HG03159 (cell line): ENCODE results near the gene TMEM97.
"Not testable (repeated sequence)": the region's sequence is repeated elsewhere in the genome, so short reads cannot be mapped to it uniquely, and the experiment has no call there.

Experiments
- ATAC-seq: cut with Tn5 transposase; IDR thresholded peaks from one replicate; pipeline ENCODE4 v1.9.1; 2021; ENCODE audit warnings: mild to moderate bottlenecking, moderate library complexity; ENCODE audit not compliant: unreplicated experiment

TMEM97 gene

GRCh38 chr17:28318759-28319597, at the start of gene TMEM97:
Gene TMEM97, plus strand, starts transcription at chr17:28319200. Its CDS starts 40 bp downstream, at chr17:28319240.
- peak; percentile 92 for ATAC-seq

GRCh38 chr17:28270055-28270454, 48.9 kb upstream of the TMEM97 start:
- ATAC-seq: no peak

GRCh38 chr17:28270926-28271325, 48.1 kb upstream of the TMEM97 start:
- no peak for ATAC-seq

GRCh38 chr17:28271431-28271830, 47.6 kb upstream of the TMEM97 start:
- no peak for ATAC-seq

- no peak for ATAC-seq
Observed at GRCh38 chr17:28272166-28272565, 46.8 kb upstream of the TMEM97 start.

- ATAC-seq: not testable (repeated sequence)
Observed at GRCh38 chr17:28273341-28273740, 45.7 kb upstream of the TMEM97 start.

- no peak for ATAC-seq
Observed at GRCh38 chr17:28274591-28275265, 44.3 kb upstream of the TMEM97 start.

- ATAC-seq: no peak
Observed at GRCh38 chr17:28276011-28276410, 43.0 kb upstream of the TMEM97 start.

GRCh38 chr17:28279411-28279810, 39.6 kb upstream of the TMEM97 start:
- no peak for ATAC-seq

GRCh38 chr17:28280826-28281225, 38.2 kb upstream of the TMEM97 start:
- ATAC-seq: no peak

GRCh38 chr17:28282596-28282995, 36.4 kb upstream of the TMEM97 start:
- ATAC-seq: no peak

GRCh38 chr17:28285965-28286364, 33.0 kb upstream of the TMEM97 start:
- no peak for ATAC-seq

- no peak for ATAC-seq
Observed at GRCh38 chr17:28290703-28291102, 28.3 kb upstream of the TMEM97 start.

- ATAC-seq: no peak
Observed at GRCh38 chr17:28291780-28292330, 27.1 kb upstream of the TMEM97 start.

GRCh38 chr17:28292878-28293277, 26.1 kb upstream of the TMEM97 start:
- not testable (repeated sequence) for ATAC-seq

GRCh38 chr17:28293994-28294393, 25.0 kb upstream of the TMEM97 start:
- ATAC-seq: no peak

GRCh38 chr17:28295677-28296578, 23.1 kb upstream of the TMEM97 start:
- ATAC-seq: no peak

GRCh38 chr17:28298449-28298848, 20.6 kb upstream of the TMEM97 start:
- ATAC-seq: no peak

GRCh38 chr17:28306954-28307401, 12.0 kb upstream of the TMEM97 start:
- ATAC-seq: no peak

- ATAC-seq: no peak
Observed at GRCh38 chr17:28313841-28314240, 5.2 kb upstream of the TMEM97 start.
